KOPT-K1 (cell line): ENCODE data around the gene TBCD.

Experiments used
- H3K27ac ChIP-seq: fragments of 200-600 bp; sonication (generic); 2 replicates; pipeline ENCODE4 v1.5.1; 2016; ENCODE audit warnings: antibody characterized with exemption, mild to moderate bottlenecking, low read depth, low read length; ENCODE audit not compliant: poor library complexity, severe bottlenecking
- H3K36me3 ChIP-seq: fragments of 200-600 bp; sonication (generic); 2 replicates; pipeline ENCODE4 v1.5.1; 2017; ENCODE audit warnings: antibody characterized with exemption, mild to moderate bottlenecking, low read length, moderate library complexity; ENCODE audit not compliant: insufficient read depth
- H3K9me3 ChIP-seq: fragments of 200-600 bp; sonication (generic); 2 replicates; pipeline ENCODE4 v1.5.1; 2017; ENCODE audit warnings: antibody characterized with exemption, low read length, mild to moderate bottlenecking; ENCODE audit not compliant: insufficient read depth, poor library complexity, severe bottlenecking

The TBCD gene

GRCh38 chr17:82832411-82832810 is 80.5 kb downstream of the TBCD start:
- Histone ChIP-seq H3K36me3 (peaks cover 74% of the 10 kb centered on the region), H3K27ac (peak overlapping the region; percentile 41), H3K9me3 (no peaks in the 10 kb centered on the region)

- H3K27ac ChIP-seq: peak overlapping the region; percentile 41
- peaks cover 74% of the 10 kb centered on the region for H3K36me3 ChIP-seq
These were observed 81.1 kb downstream of the TBCD start for GRCh38 chr17:82832881-82833475.

GRCh38 chr17:82835122-82835521 is 83.3 kb downstream of the TBCD start:
- Histone ChIP-seq H3K9me3 (no peaks in the 10 kb centered on the region), H3K36me3 (peaks cover 68% of the 10 kb centered on the region), H3K27ac (no peak overlapping the region)

More at GRCh38 chr17:82832881-82833475, 81.1 kb downstream of the TBCD start:
- no peaks in the 10 kb centered on the region for H3K9me3 ChIP-seq

GRCh38 chr17:82835766-82836512 is 84.1 kb downstream of the TBCD start:
- Histone ChIP-seq H3K27ac (no peak overlapping the region), H3K9me3 (no peaks in the 10 kb centered on the region), H3K36me3 (peaks cover 60% of the 10 kb centered on the region)

DNA sequence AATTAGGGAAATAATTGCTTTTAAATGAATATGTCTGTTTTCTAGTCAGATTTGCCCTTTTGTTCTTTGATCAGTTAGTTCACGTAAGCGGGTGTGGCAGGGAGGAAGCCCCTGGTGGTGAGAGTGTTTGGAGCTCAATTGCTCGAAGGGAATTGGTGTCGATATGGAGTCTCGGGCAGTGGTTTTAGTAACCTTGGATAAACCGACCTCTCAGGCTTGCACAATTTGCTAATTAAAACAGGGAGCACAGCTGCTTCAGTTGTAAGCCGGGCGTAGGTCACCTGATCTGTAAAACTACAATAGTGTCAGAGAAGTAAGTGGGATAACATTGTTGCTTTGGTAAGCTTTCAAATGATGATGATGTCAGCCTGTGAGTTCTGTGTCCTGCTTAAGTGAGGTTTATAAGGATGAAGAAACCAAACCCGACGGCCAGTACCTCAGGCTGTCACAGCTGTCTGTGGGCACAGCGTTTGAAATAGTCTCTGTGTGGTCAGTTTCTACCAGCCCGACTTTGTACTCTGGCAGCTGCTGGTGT is 85.0 kb downstream of the TBCD start:
- Histone ChIP-seq H3K9me3 (no peaks in the 10 kb centered on the region), H3K36me3 (peaks cover 59% of the 10 kb centered on the region), H3K27ac (no peak overlapping the region)

DNA sequence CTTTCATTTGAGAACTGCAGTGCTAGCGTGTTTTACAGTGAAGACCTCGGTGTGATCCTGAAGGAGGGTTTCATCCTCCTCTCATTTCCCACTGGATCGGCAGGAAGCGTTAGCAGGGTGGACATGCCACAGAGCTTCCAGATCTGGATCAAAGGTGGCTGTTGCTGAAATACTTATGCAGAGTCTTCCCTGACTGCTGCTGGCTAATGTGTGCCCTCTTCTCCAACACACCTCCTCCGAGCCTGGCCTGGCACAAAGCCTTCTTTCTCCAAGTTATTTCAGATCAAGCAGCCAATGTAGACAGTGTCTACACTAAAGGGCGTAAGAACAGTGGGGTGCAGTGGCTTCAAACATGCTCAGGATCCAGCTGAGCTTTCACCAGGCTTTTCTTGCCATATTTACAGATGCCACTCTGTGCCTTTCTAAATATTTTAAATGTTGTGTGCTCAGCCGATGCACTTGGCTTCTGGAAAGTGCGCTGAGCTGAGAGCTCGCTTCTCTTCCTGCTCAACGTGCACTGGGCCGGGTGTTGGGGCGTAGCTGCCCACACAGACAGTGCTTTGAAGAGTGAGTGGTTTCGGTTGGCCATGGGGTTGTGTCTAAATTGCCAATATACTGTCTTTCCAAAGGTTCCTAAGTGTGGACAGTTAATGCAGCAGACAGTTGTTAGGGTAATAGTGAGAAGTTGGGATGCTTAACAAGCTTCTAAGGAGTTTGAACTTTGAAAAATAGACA is 85.9 kb downstream of the TBCD start:
- Histone ChIP-seq H3K9me3 (no peaks in the 10 kb centered on the region), H3K27ac (no peak overlapping the region), H3K36me3 (peaks cover 56% of the 10 kb centered on the region)

DNA sequence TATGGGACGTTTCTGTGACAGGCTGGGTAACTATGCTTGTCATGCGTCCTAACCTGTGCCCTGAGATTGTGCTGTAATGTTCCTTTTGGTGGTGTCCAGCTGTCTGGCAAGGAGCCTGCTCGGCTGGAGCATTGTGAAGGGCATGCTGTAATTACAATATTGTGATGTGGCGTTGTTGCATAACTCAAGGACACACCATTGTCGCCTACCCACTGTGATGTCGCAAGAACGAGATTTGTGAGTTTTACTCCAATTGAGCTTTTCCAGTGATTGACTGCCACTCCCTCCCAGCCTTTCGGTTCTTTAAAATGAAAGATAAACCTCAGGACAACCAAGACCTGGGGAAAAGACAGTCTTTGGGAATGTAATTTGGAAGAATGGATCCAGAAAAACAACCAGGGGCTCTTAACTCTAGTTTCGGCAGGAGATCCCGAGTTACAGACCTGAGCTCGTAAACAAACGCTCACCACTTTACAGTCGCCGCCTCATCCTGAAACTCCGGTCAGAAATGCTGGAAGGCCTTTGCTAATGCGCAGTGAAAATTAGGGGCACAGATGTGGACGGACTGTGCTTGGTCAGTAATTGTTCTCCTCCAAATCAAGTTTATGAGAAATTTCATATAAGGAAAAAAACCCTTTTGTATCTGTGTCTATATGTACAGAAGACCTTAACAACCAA is 86.7 kb downstream of the TBCD start:
- H3K27ac ChIP-seq: no peak overlapping the region
- H3K36me3 ChIP-seq: peaks cover 49% of the 10 kb centered on the region

GRCh38 chr17:82839617-82840292 is 87.9 kb downstream of the TBCD start, which contains the start of gene ZNF750:
ZNF750 (minus strand) TSS chr17:82840022; CDS start chr17:82832454, 7,568 bp downstream.
- Histone ChIP-seq H3K27ac (no peak within 1 kb of the TSS), H3K9me3 (no peaks in the 10 kb centered on the region), H3K36me3 (peaks cover 39% of the 10 kb centered on the region)

More for the DNA sequence above, 86.7 kb downstream of the TBCD start:
- no peaks in the 10 kb centered on the region for H3K9me3 ChIP-seq

- no peak overlapping the region for H3K27ac ChIP-seq
- no peaks in the 10 kb centered on the region for H3K9me3 ChIP-seq
These were observed 88.6 kb downstream of the TBCD start for GRCh38 chr17:82840431-82840831.

DNA sequence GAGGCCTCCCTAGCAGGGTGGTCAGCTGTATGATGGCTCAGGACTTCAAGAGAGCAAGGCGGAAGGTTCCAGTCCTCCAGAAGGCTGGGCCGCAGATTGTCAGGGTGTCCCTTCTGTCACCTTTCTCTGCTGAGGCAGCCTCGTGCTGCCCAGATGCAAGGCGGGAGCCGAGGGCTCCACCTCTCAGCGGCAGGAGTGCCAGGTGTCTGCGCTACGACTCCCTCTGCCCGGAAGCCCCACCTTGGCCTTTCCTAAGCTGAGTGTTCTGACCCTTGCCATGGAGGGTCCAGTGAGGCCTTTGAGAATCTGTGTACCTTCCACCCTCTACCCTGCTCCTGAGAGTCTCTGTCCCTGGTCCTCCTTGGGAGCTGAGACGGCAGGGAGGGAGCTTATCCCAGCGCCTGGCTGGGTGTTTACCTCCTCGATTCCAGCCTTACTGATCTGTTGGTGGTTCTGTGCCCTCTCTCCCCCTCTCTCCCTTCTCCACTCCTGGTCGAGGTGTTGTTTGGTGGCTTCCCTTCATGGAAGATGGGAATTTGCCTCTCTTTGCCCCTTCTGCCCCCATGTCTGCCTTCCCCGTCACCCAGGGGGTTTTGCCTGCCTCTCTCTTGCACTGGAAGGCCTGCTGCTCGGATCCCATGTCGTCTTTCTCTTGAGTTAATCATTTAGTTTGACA is 90.2 kb downstream of the TBCD start:
- Histone ChIP-seq H3K36me3 (peaks cover 32% of the 10 kb centered on the region), H3K27ac (no peak overlapping the region), H3K9me3 (no peaks in the 10 kb centered on the region)

More at GRCh38 chr17:82840431-82840831, 88.6 kb downstream of the TBCD start:
- H3K36me3 ChIP-seq: peaks cover 39% of the 10 kb centered on the region

DNA sequence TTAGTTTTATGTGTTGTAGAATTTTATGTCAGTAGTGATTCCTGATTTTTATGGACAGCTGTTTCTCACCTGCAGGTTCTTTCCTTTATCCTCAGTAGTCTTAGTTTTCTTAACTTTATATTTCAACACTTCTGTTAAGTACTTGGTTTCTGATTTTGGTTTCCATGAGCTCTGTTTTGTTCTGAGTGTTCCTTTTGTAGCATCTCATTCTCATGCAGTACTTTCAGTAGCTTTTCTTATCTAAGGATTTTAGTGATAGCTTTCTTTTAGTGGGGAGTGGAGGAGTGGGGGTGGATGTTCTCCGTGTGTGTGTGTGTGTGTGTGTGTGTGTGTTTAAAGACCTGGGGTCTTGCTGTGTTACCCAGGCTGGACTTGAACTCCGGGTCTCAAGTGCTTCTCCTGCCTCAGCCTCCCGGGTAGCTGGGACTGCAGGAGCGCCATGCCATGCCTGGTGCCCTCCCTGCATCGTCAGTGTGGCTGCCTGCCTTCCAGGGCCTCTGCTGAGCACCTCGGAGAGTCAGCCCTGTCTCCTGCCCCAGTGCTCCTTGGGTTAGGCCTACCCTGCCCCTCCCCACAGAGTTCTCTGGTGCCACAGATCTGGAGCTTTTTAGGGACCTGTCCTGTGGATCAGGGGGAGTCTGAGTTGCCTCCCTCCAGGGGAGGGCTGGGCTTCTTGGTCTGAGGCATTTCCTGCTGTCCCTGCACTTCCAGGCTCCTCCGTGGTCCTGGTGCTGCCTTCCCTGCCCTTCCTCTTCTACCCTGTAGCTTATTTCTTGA is 92.2 kb downstream of the TBCD start:
- peaks cover 14% of the 10 kb centered on the region; the same call in 1 of the 2 replicates for H3K36me3 ChIP-seq
- no peaks in the 10 kb centered on the region for H3K9me3 ChIP-seq
- no peak overlapping the region for H3K27ac ChIP-seq

- H3K36me3 ChIP-seq: peaks cover 14% of the 10 kb centered on the region; the same call in 1 of the 2 replicates
- no peak overlapping the region for H3K27ac ChIP-seq
- no peaks in the 10 kb centered on the region for H3K9me3 ChIP-seq
These were observed 92.9 kb downstream of the TBCD start for GRCh38 chr17:82844796-82845162.

DNA sequence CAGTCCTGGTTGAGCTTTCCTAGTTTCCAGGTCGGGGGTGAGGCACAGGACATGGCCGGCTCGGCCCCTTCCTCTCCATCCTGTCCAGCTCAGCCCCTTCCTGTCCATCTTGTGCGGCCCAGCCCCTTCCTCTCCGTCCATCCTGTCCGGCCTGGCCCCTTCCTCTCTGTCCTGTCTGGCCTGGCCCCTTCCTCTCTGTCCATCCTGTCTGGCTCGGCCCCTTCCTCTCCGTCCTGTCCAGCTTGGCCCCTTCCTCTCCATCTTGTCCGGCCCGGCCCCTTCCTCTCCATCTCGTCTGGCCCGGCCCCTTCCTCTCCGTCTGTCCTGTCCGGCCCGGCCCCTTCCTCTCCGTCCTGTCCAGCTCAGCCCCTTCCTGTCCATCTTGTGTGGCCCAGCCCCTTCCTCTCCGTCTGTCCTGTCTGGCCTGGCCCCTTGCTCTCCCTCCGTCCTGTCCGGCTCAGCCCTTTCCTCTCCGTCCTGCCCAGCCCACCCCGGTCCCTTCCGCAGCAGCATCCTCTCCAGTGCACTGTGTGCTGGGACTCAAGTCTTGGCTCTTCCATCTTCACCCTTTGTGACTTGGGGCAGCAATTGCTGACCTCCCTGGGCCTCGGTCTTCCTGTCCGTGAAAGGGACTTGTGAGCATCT is 93.4 kb downstream of the TBCD start:
- Histone ChIP-seq H3K9me3 (no peaks in the 10 kb centered on the region), H3K27ac (no peak overlapping the region)

More for the DNA sequence above, 93.4 kb downstream of the TBCD start:
- H3K36me3 ChIP-seq: peaks cover 14% of the 10 kb centered on the region; the same call in 1 of the 2 replicates
